HepG2 (cell line): ENCODE measurements around the gene SLC19A1. TPM values are rescaled to one million over a fixed set of nuclear protein-coding genes. Genes with fewer than 3 reads are reported as not detected.

ENCODE experiments used
- ADNP ChIP-seq: sonication (generic); formaldehyde crosslinking; IDR thresholded peaks from 2 replicates; pipeline ENCODE4 v1.4.0; 2020; ENCODE audit warnings: missing genetic modification reagents
- CREBL2 ChIP-seq: sonication (generic); formaldehyde crosslinking; IDR thresholded peaks from 2 replicates; pipeline ENCODE4 v1.8.1; 2023; ENCODE audit warnings: missing genetic modification reagents, mild to moderate bottlenecking, borderline replicate concordance
- FOXJ3 ChIP-seq: sonication (generic); formaldehyde crosslinking; IDR thresholded peaks from 2 replicates; pipeline ENCODE4 v1.4.0; 2020; ENCODE audit warnings: missing genetic modification reagents, mild to moderate bottlenecking, borderline replicate concordance
- FOXO1 ChIP-seq: sonication (generic); formaldehyde crosslinking; IDR thresholded peaks from 2 replicates; pipeline ENCODE4 v1.4.0; 2020; ENCODE audit warnings: missing genetic modification reagents
- GATAD1 ChIP-seq: IDR thresholded peaks from 2 replicates; pipeline ENCODE4 v1.6.1; 2016; ENCODE audit warnings: missing genetic modification reagents, missing compliant biosample characterization
- HCFC1 ChIP-seq: fragments of 150-350 bp; IDR thresholded peaks from 2 replicates; pipeline ENCODE4 v1.6.1; 2014; ENCODE audit warnings: low read depth, low read length
- HDAC1 ChIP-seq: sonication (generic); formaldehyde crosslinking; IDR thresholded peaks from 2 replicates; pipeline ENCODE4 v1.5.1; 2020; ENCODE audit warnings: mild to moderate bottlenecking, missing genetic modification reagents
- HNF4G ChIP-seq, 2 experiments: sonication (generic) in 1 of 2; formaldehyde crosslinking in 1 of 2; IDR thresholded peaks; 2 replicates each; pipeline versions ENCODE4 v1.4.0 to v1.6.1; 2011 to 2020; ENCODE audit warnings: borderline replicate concordance in 2 of 2, low read depth in 2 of 2, mild to moderate bottlenecking in 2 of 2, low read length in 1 of 2, missing genetic modification reagents in 1 of 2, moderate library complexity in 1 of 2
- ISX ChIP-seq: sonication (generic); formaldehyde crosslinking; conservative IDR thresholded peaks from 2 replicates; pipeline ENCODE4 v1.5.0; 2020; ENCODE audit warnings: missing genetic modification reagents
- KAT8 ChIP-seq: IDR thresholded peaks from 2 replicates; pipeline ENCODE4 v1.6.1; 2016; ENCODE audit warnings: missing genetic modification reagents, missing compliant biosample characterization
- KDM6A ChIP-seq: IDR thresholded peaks from 2 replicates; pipeline ENCODE4 v1.6.1; 2016; ENCODE audit warnings: low read depth
- KLF12 ChIP-seq: sonication (generic); formaldehyde crosslinking; IDR thresholded peaks from 2 replicates; pipeline ENCODE4 v1.4.0; 2020; ENCODE audit warnings: missing genetic modification reagents, borderline replicate concordance
- MTA1 ChIP-seq: sonication (generic); formaldehyde crosslinking; IDR thresholded peaks from 2 replicates; pipeline ENCODE4 v1.4.0; 2020; ENCODE audit warnings: missing genetic modification reagents, mild to moderate bottlenecking, borderline replicate concordance
- MYC ChIP-seq: sonication (generic); formaldehyde crosslinking; IDR thresholded peaks from 2 replicates; pipeline ENCODE4 v1.9.0; 2021; ENCODE audit warnings: missing genetic modification reagents, borderline replicate concordance
- NRL ChIP-seq: sonication (generic); formaldehyde crosslinking; IDR thresholded peaks from 2 replicates; pipeline ENCODE4 v1.5.0; 2020; ENCODE audit warnings: missing genetic modification reagents, mild to moderate bottlenecking, moderate library complexity, borderline replicate concordance
- ONECUT2 ChIP-seq: sonication (generic); formaldehyde crosslinking; IDR thresholded peaks from 2 replicates; pipeline ENCODE4 v1.4.0; 2020; ENCODE audit warnings: missing genetic modification reagents
- RBM22 ChIP-seq: fragments of 200-400 bp; formaldehyde crosslinking; optimal IDR thresholded peaks from 2 replicates; pipeline ENCODE3; 2017; ENCODE audit warnings: mild to moderate bottlenecking, low read length, moderate library complexity
- RBM39 ChIP-seq: fragments of 200-400 bp; formaldehyde crosslinking; IDR thresholded peaks from one replicate; pipeline ENCODE4 v1.6.1; 2018; ENCODE audit warnings: antibody characterized with exemption, mild to moderate bottlenecking, low read depth, low read length; ENCODE audit not compliant: poor library complexity, severe bottlenecking
- SIX1 ChIP-seq: sonication (generic); formaldehyde crosslinking; IDR thresholded peaks from 2 replicates; pipeline ENCODE4 v1.4.0; 2020; ENCODE audit warnings: missing genetic modification reagents, borderline replicate concordance
- ZNF343 ChIP-seq: sonication (generic); formaldehyde crosslinking; IDR thresholded peaks from 2 replicates; pipeline ENCODE4 v1.4.0; 2020; ENCODE audit warnings: mild to moderate bottlenecking, missing genetic modification reagents
- ZNF382 ChIP-seq: sonication (generic); formaldehyde crosslinking; IDR thresholded peaks from 2 replicates; pipeline ENCODE4 v1.5.0; 2020; ENCODE audit warnings: missing genetic modification reagents, mild to moderate bottlenecking, borderline replicate concordance
- ZNF552 ChIP-seq: sonication (generic); formaldehyde crosslinking; IDR thresholded peaks from 2 replicates; pipeline ENCODE4 v1.9.0; 2022; ENCODE audit warnings: missing genetic modification reagents, mild to moderate bottlenecking, borderline replicate concordance
- ZNF737 ChIP-seq: sonication (generic); formaldehyde crosslinking; IDR thresholded peaks from 2 replicates; pipeline ENCODE4 v1.5.0; 2020; ENCODE audit warnings: missing genetic modification reagents, mild to moderate bottlenecking, borderline replicate concordance
- ZNF746 ChIP-seq: sonication (generic); formaldehyde crosslinking; IDR thresholded peaks from 2 replicates; pipeline ENCODE4 v1.8.0; 2022; ENCODE audit warnings: mild to moderate bottlenecking, missing genetic modification reagents
- ZNF776 ChIP-seq: sonication (generic); formaldehyde crosslinking; IDR thresholded peaks from 2 replicates; pipeline ENCODE4 v1.4.0; 2020; ENCODE audit warnings: mild to moderate bottlenecking, missing genetic modification reagents
- ZNF788 ChIP-seq: sonication (generic); formaldehyde crosslinking; IDR thresholded peaks from 2 replicates; pipeline ENCODE4 v1.5.0; 2020; ENCODE audit warnings: mild to moderate bottlenecking, missing genetic modification reagents, borderline replicate concordance
- polyA plus RNA-seq, 8 experiments: library from polyadenylated mRNA; depleted of rRNA in 3 of 8; stranded (reverse) in 7 of 8; unstranded in 1 of 8; fragments of >200 nt; fragmentation: Illumina TruSeq in 4 of 8; extraction: Trizol in 4 of 8; gene quantifications; 2 replicates each; pipeline versions ENCODE4 v1.2.1 to v1.2.3, GENCODE V29; 2011 to 2016; ENCODE audit warnings: low read depth in 4 of 8, missing spikeins in 1 of 8, mixed read lengths in 1 of 8; ENCODE audit not compliant: insufficient read depth in 1 of 8
- total RNA-seq, 5 experiments: library from RNA; depleted of rRNA; stranded (reverse); fragments of >200 nt; fragmentation: Illumina TruSeq; extraction: Trizol; gene quantifications; 2 replicates each; pipeline ENCODE4 v1.2.3, GENCODE V29; 2016; ENCODE audit warnings: low read depth in 1 of 5
- TF ChIP-seq, protein P1 (sequence below): sonication (generic); formaldehyde crosslinking; IDR thresholded peaks from 2 replicates; pipeline ENCODE4 v1.5.0; 2020; ENCODE audit warnings: missing genetic modification reagents
- TF ChIP-seq, protein P2 (sequence below): sonication (generic); formaldehyde crosslinking; IDR thresholded peaks from 2 replicates; pipeline ENCODE4 v1.4.0; 2020; ENCODE audit warnings: missing genetic modification reagents

Gene SLC19A1
- total and polyA plus RNA-seq, 2 of the 13 experiments (the other 11 are each of a cell fraction or from before 2014, with no cell fraction given): 21.8 to 23.0 TPM

GRCh38 chr21:45469273-45470086 lies 72.8 kb downstream of the SLC19A1 start (continued):
- TF ChIP-seq KLF12 (peak; percentile 73), ZNF737 (CRISPR knock-in tag) (0 out of 2 replicates have a peak, but pooled peaks have one; percentile 9), HNF4G (IDR thresholded peaks at IDR 0.05; ENCODE audit: borderline replicate concordance, low read depth, low read length) (peak; percentile 97), HNF4G (CRISPR knock-in tag; IDR thresholded peaks at IDR 0.05; ENCODE audit: borderline replicate concordance, low read depth) (peak; percentile 91; the same call in 1 of the 2 replicates), ADNP (CRISPR knock-in tag) (no peak), GATAD1 (CRISPR knock-in tag) (no peak; the same call in 1 of the 2 replicates), KDM6A (CRISPR knock-in tag) (peak; percentile 92), ISX (CRISPR knock-in tag) (no peak), FOXO1 (CRISPR knock-in tag) (peak; percentile 95), CREBL2 (no peak; the same call in 1 of the 2 replicates), HCFC1 (no peak), SIX1 (CRISPR knock-in tag) (0 out of 2 replicates have a peak, but pooled peaks have one; percentile 71), FOXJ3 (CRISPR knock-in tag) (peak; percentile 92), ZNF746 (CRISPR knock-in tag) (peak; percentile 76; the same call in 1 of the 2 replicates), RBM39 (no peak), NRL (CRISPR knock-in tag) (peak; percentile 98), RBM22 (peak; percentile 22), ZNF788 (peak; percentile 76; the same call in 1 of the 2 replicates), MYC (CRISPR knock-in tag) (peak; percentile 99), ZNF776 (no peak), ONECUT2 (CRISPR knock-in tag) (no peak), HDAC1 (CRISPR knock-in tag) (peak; percentile 83), ZNF552 (CRISPR knock-in tag) (no peak), ZNF382 (CRISPR knock-in tag) (no peak), ZNF343 (peak; percentile 79; the same call in 1 of the 2 replicates), MTA1 (CRISPR knock-in tag) (peak; percentile 92; the same call in 1 of the 2 replicates), KAT8 (peak; percentile 56; the same call in 1 of the 2 replicates)
- TF ChIP-seq, protein P1, sequence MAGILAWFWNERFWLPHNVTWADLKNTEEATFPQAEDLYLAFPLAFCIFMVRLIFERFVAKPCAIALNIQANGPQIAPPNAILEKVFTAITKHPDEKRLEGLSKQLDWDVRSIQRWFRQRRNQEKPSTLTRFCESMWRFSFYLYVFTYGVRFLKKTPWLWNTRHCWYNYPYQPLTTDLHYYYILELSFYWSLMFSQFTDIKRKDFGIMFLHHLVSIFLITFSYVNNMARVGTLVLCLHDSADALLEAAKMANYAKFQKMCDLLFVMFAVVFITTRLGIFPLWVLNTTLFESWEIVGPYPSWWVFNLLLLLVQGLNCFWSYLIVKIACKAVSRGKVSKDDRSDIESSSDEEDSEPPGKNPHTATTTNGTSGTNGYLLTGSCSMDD (CRISPR knock-in tag): no peak
- TF ChIP-seq, protein P2, sequence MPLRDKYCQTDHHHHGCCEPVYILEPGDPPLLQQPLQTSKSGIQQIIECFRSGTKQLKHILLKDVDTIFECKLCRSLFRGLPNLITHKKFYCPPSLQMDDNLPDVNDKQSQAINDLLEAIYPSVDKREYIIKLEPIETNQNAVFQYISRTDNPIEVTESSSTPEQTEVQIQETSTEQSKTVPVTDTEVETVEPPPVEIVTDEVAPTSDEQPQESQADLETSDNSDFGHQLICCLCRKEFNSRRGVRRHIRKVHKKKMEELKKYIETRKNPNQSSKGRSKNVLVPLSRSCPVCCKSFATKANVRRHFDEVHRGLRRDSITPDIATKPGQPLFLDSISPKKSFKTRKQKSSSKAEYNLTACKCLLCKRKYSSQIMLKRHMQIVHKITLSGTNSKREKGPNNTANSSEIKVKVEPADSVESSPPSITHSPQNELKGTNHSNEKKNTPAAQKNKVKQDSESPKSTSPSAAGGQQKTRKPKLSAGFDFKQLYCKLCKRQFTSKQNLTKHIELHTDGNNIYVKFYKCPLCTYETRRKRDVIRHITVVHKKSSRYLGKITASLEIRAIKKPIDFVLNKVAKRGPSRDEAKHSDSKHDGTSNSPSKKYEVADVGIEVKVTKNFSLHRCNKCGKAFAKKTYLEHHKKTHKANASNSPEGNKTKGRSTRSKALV: no peak; the same call in 1 of the 2 replicates
